Measurements from ENCODE around the gene MYMK.

DNA sequence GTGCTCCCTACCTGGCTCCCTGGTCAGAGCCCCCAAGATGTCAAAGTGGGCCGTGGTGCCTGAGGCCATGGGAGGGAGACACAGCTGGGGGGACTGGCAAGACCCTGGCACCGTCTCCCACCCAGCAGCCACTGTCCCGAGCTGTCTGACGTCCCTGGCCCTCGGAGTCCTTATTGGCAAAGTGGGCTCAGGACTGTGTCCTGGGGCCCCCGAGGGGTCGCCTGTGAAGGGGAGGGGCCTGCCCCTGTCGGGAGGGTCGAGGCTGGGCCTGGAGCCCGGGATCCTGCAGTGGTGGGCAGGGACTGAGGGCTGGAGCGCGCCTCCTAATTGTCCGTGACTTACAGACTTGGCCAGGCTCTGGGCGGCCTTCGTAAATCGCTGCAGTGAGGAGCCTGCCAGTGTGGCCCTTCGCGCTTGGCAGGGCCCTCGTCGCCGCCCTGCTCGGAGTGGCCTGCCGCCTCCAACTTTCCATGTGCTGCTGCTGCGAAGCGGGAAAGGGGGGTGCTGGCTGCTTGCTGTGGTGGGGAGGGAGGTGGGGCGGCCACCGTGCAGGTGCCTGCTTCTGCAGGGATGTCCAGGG, 13.7 kb downstream of the MYMK start:
- TF ChIP-seq CTCF (IDR thresholded peaks at IDR 0.05) = no peak
- no peak for TF ChIP-seq POLR2A (IDR thresholded peaks at IDR 0.05)

Measured in uterus (tissue), 2 donors.